Stimulated activated naive CD8-positive, alpha-beta T cell treated with anti-CD3 and anti-CD28 coated beads, Interleukin-15, Interleukin-2, amounts not matched to agents 100 ng/mL and 50 ng/mL, for 24 hours (primary cell): ENCODE data around the gene PBX4.

Source experiments
- H3K27ac Mint-ChIP-seq: one replicate; pipeline ENCODE4 v1.8.0; 2021; ENCODE audit warnings: mild to moderate bottlenecking, mixed read lengths
- H3K27me3 Mint-ChIP-seq: one replicate; pipeline ENCODE4 v1.8.0; 2021; ENCODE audit warnings: mixed read lengths
- H3K36me3 Mint-ChIP-seq: one replicate; pipeline ENCODE4 v1.8.0; 2021; ENCODE audit warnings: low read depth, mixed read lengths
- H3K4me1 Mint-ChIP-seq: one replicate; pipeline ENCODE4 v1.8.0; 2021; ENCODE audit warnings: low read depth, mixed read lengths
- H3K4me3 Mint-ChIP-seq: one replicate; pipeline ENCODE4 v1.8.0; 2021; ENCODE audit warnings: mild to moderate bottlenecking, mixed read lengths
- H3K9me3 Mint-ChIP-seq: one replicate; pipeline ENCODE4 v1.8.0; 2021; ENCODE audit warnings: mixed read lengths

PBX4 gene

GRCh38 chr19:19654441-19654840 lies 36.0 kb upstream of the PBX4 start:
- no peak overlapping the region for H3K27ac Mint-ChIP-seq
- no peaks in the 10 kb centered on the region for H3K4me1 Mint-ChIP-seq
- H3K27me3 Mint-ChIP-seq, result no peaks in the 10 kb centered on the region
- H3K4me3 Mint-ChIP-seq, result no peak overlapping the region
- H3K36me3 Mint-ChIP-seq, result peaks cover 51% of the 10 kb centered on the region
- H3K9me3 Mint-ChIP-seq, result no peaks in the 10 kb centered on the region

- Mint-ChIP-seq H3K27ac (no peak overlapping the region), H3K4me1 (no peaks in the 10 kb centered on the region), H3K4me3 (no peak overlapping the region), H3K9me3 (no peaks in the 10 kb centered on the region), H3K27me3 (no peaks in the 10 kb centered on the region), H3K36me3 (peaks cover 51% of the 10 kb centered on the region)
Observed at GRCh38 chr19:19653597-19654147, 35.2 kb upstream of the PBX4 start.

- H3K9me3 Mint-ChIP-seq, result no peaks in the 10 kb centered on the region
- H3K27me3 Mint-ChIP-seq, result no peaks in the 10 kb centered on the region
- peaks cover 50% of the 10 kb centered on the region for H3K36me3 Mint-ChIP-seq
- H3K4me3 Mint-ChIP-seq, result no peak overlapping the region
- H3K27ac Mint-ChIP-seq, result no peak overlapping the region
- H3K4me1 Mint-ChIP-seq, result no peaks in the 10 kb centered on the region
Observed at GRCh38 chr19:19652482-19653295, 34.2 kb upstream of the PBX4 start.

GRCh38 chr19:19651076-19651475 lies 32.6 kb upstream of the PBX4 start:
- H3K4me3 Mint-ChIP-seq, result no peak overlapping the region
- H3K36me3 Mint-ChIP-seq, result peaks cover 42% of the 10 kb centered on the region
- no peaks in the 10 kb centered on the region for H3K27me3 Mint-ChIP-seq
- H3K9me3 Mint-ChIP-seq, result no peaks in the 10 kb centered on the region
- H3K4me1 Mint-ChIP-seq, result no peaks in the 10 kb centered on the region
- H3K27ac Mint-ChIP-seq, result no peak overlapping the region

- Mint-ChIP-seq H3K27ac (no peak overlapping the region), H3K4me3 (no peak overlapping the region), H3K36me3 (peaks cover 39% of the 10 kb centered on the region), H3K4me1 (no peaks in the 10 kb centered on the region), H3K9me3 (no peaks in the 10 kb centered on the region), H3K27me3 (no peaks in the 10 kb centered on the region)
Observed at GRCh38 chr19:19650331-19650730, 31.8 kb upstream of the PBX4 start.

GRCh38 chr19:19649580-19649995 lies 31.1 kb upstream of the PBX4 start:
- peaks cover 36% of the 10 kb centered on the region for H3K36me3 Mint-ChIP-seq
- no peak overlapping the region for H3K4me3 Mint-ChIP-seq
- H3K9me3 Mint-ChIP-seq, result no peaks in the 10 kb centered on the region
- no peaks in the 10 kb centered on the region for H3K4me1 Mint-ChIP-seq
- no peak overlapping the region for H3K27ac Mint-ChIP-seq
- no peaks in the 10 kb centered on the region for H3K27me3 Mint-ChIP-seq

DNA sequence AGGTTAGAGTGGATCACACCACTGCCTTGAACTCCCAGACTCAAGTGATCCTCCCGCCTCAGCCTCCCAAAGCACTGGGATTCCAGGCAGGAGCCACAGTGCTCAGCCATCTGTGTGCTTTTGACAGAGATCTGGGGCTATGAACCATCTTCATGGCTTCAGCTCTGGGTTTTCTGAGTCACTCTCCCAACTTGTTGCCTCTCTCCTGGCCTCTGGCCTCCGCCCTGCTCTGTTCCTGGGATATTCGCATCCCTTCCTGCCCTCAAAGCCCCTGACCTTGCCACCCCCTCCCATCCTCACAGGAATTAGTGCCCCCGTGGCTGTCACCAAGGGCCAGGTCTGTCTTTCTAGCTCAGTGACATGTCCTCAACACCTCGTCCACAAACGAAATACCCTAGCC lies 30.7 kb upstream of the PBX4 start:
- Mint-ChIP-seq H3K4me3 (no peak overlapping the region), H3K36me3 (peaks cover 37% of the 10 kb centered on the region), H3K9me3 (no peaks in the 10 kb centered on the region), H3K27ac (no peak overlapping the region), H3K4me1 (no peaks in the 10 kb centered on the region), H3K27me3 (no peaks in the 10 kb centered on the region)

DNA sequence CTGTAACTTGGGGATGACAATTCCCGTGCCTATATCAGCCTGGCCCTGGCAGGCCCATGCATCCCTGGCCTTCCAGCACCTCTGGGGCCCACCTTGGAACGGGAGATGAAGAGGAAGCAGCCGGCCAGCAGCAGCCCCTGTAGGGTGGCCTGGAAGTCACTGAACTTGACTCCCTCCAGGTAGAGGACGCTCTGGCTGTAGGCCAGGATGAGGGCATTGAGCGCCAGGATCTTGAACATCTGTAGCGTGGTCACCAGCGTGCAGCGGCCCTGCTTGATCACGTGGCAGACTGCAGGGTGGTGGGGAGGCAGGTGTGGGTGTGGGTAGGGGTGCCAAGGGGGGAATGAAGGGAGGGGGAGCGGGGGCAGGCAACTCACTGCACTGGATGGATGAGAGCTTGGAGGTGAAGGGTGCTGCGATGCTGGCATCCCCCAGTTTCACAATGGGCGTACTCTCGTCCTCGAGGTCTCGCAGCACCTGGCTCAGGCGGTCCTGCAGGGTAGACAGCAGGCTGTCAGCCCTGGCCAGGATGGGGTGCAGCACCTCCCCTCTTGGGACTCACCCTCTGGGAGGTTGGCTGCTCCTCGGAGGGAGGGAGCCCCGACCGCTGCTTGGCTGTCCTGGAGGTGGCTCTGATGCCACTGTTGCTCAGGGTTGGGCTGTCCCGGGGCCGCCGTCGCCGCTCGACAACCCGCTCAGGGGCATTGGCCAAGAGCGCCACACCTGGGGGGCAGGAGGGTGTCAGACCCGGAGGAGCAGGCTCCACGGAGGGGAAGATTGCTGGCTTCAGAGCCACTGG lies 28.7 kb upstream of the PBX4 start:
- Mint-ChIP-seq H3K36me3 (peaks cover 29% of the 10 kb centered on the region), H3K4me3 (no peak overlapping the region)

GRCh38 chr19:19645233-19645870 lies 26.9 kb upstream of the PBX4 start:
- H3K4me3 Mint-ChIP-seq, result no peak overlapping the region
- peaks cover 26% of the 10 kb centered on the region for H3K36me3 Mint-ChIP-seq
- no peaks in the 10 kb centered on the region for H3K9me3 Mint-ChIP-seq
- no peak overlapping the region for H3K27ac Mint-ChIP-seq
- peaks cover 11% of the 10 kb centered on the region for H3K4me1 Mint-ChIP-seq
- no peaks in the 10 kb centered on the region for H3K27me3 Mint-ChIP-seq

More for the DNA sequence above, 28.7 kb upstream of the PBX4 start:
- Mint-ChIP-seq H3K27me3 (no peaks in the 10 kb centered on the region), H3K4me1 (peaks cover 7% of the 10 kb centered on the region), H3K27ac (no peak overlapping the region), H3K9me3 (no peaks in the 10 kb centered on the region)

GRCh38 chr19:19644054-19644388 lies 25.5 kb upstream of the PBX4 start:
- Mint-ChIP-seq H3K4me3 (peak overlapping the region; percentile 98), H3K27ac (peak overlapping the region; percentile 94), H3K27me3 (no peaks in the 10 kb centered on the region), H3K4me1 (peaks cover 11% of the 10 kb centered on the region), H3K9me3 (no peaks in the 10 kb centered on the region), H3K36me3 (peaks cover 26% of the 10 kb centered on the region)

- no peaks in the 10 kb centered on the region for H3K9me3 Mint-ChIP-seq
- peaks cover 11% of the 10 kb centered on the region for H3K4me1 Mint-ChIP-seq
- H3K27ac Mint-ChIP-seq, result peak within 1 kb of the TSS; percentile 94
- H3K4me3 Mint-ChIP-seq, result peak within 1 kb of the TSS; percentile 98
- H3K27me3 Mint-ChIP-seq, result no peaks in the 10 kb centered on the region
- peaks cover 27% of the 10 kb centered on the region for H3K36me3 Mint-ChIP-seq
Observed at GRCh38 chr19:19643158-19644053, 24.9 kb upstream of the PBX4 start, which contains the start of gene GMIP. Gene GMIP (minus strand): TSS chr19:19643657. CDS start chr19:19643529, 128 bp downstream.

GRCh38 chr19:19642506-19643157 lies 24.1 kb upstream of the PBX4 start:
- Mint-ChIP-seq H3K36me3 (peaks cover 24% of the 10 kb centered on the region), H3K27ac (peak overlapping the region; percentile 94), H3K4me3 (peak overlapping the region; percentile 98)

DNA sequence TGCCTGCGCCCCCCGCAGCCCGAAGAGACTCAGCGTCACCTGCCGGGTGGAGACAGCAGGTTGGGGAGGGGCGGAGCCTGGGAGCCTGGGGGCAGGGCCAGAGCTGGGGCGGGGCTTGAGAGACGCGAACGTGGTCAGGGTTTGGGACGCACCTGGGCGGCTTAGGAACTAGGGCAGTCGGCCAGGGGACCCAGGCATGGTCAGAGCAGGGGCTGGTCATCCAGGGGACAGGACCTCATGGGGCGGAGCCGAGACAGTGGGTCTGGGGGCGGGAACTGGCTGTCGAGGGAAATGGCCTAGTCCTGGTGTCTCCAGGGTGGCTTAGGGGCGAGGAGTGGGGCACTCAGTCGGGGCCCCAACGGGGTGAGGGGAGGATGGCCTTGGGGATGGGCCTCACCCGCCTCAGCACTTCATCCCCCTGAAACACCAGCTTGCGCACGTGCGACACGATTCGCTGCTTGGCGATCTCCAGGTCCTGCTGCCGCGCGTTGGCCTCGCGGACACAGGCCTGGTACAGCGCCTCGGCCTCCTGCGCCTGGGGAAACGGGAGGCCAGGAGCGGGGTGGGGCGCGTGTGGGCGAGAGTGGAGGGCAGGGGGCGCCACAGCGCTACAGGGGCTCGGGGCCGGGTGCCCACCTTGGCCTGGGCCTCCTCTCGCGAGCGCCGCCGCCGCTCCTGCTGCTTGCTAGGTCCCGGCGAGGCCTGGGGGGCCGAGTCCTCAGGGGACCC lies 19.2 kb upstream of the PBX4 start:
- H3K4me3 Mint-ChIP-seq, result no peak overlapping the region
- peaks cover 42% of the 10 kb centered on the region for H3K36me3 Mint-ChIP-seq
- H3K27ac Mint-ChIP-seq, result no peak overlapping the region
- H3K27me3 Mint-ChIP-seq, result no peaks in the 10 kb centered on the region
- H3K9me3 Mint-ChIP-seq, result no peaks in the 10 kb centered on the region
- peaks cover 8% of the 10 kb centered on the region for H3K4me1 Mint-ChIP-seq

More at GRCh38 chr19:19642506-19643157, 24.1 kb upstream of the PBX4 start:
- Mint-ChIP-seq H3K27me3 (no peaks in the 10 kb centered on the region), H3K4me1 (peaks cover 11% of the 10 kb centered on the region), H3K9me3 (no peaks in the 10 kb centered on the region)
